Ishikawa (cell line): ENCODE data around the gene OTUB1.

ENCODE experiments used
- CEBPB ChIP-seq: IDR thresholded peaks from 2 replicates; pipeline ENCODE4 v1.6.1; 2012
- CREB1 ChIP-seq: IDR thresholded peaks from 2 replicates; pipeline ENCODE4 v1.6.1; 2012; ENCODE audit warnings: low read depth
- EGR1 ChIP-seq: IDR thresholded peaks from 2 replicates; pipeline ENCODE4 v1.6.1; 2012
- EP300 ChIP-seq: IDR thresholded peaks from 2 replicates; pipeline ENCODE4 v1.6.1; 2012; ENCODE audit warnings: borderline replicate concordance
- FOXM1 ChIP-seq: IDR thresholded peaks from 2 replicates; pipeline ENCODE4 v1.6.1; 2012; ENCODE audit warnings: low read depth, borderline replicate concordance
- MAX ChIP-seq: IDR thresholded peaks from 2 replicates; pipeline ENCODE4 v1.6.1; 2012
- NFIC ChIP-seq: IDR thresholded peaks from 2 replicates; pipeline ENCODE4 v1.6.1; 2012
- RAD21 ChIP-seq: IDR thresholded peaks from 2 replicates; pipeline ENCODE4 v1.6.1; 2012; ENCODE audit warnings: low read depth
- REST ChIP-seq: IDR thresholded peaks from 2 replicates; pipeline ENCODE4 v1.6.1; 2012; ENCODE audit warnings: low read depth, mild to moderate bottlenecking
- TAF1 ChIP-seq: IDR thresholded peaks from 2 replicates; pipeline ENCODE4 v1.6.1; 2012; ENCODE audit warnings: low read depth, mild to moderate bottlenecking
- TCF12 ChIP-seq: IDR thresholded peaks from 2 replicates; pipeline ENCODE4 v1.6.1; 2012; ENCODE audit warnings: low read depth
- TEAD4 ChIP-seq: IDR thresholded peaks from 2 replicates; pipeline ENCODE4 v1.6.1; 2012
- USF1 ChIP-seq: IDR thresholded peaks from 2 replicates; pipeline ENCODE4 v1.6.1; 2012
- YY1 ChIP-seq: IDR thresholded peaks from 2 replicates; pipeline ENCODE4 v1.6.1; 2012; ENCODE audit warnings: low read depth
- ZBTB7A ChIP-seq: IDR thresholded peaks from 2 replicates; pipeline ENCODE4 v1.6.1; 2012; ENCODE audit warnings: low read depth

OTUB1 gene

GRCh38 chr11:63997801-63998337, 11.6 kb downstream of the OTUB1 start:
- TF ChIP-seq CEBPB, result no peak
- TF ChIP-seq RAD21, result no peak
- no peak for TF ChIP-seq REST
- TF ChIP-seq MAX, result no peak
- no peak for TF ChIP-seq NFIC
- TF ChIP-seq YY1, result no peak
- no peak for TF ChIP-seq TCF12
- TF ChIP-seq FOXM1, result no peak
- TF ChIP-seq ZBTB7A, result no peak
- no peak for TF ChIP-seq CREB1
- TF ChIP-seq EGR1, result no peak
- no peak for TF ChIP-seq EP300
- TF ChIP-seq TAF1, result no peak
- no peak for TF ChIP-seq USF1
- no peak for TF ChIP-seq TEAD4

DNA sequence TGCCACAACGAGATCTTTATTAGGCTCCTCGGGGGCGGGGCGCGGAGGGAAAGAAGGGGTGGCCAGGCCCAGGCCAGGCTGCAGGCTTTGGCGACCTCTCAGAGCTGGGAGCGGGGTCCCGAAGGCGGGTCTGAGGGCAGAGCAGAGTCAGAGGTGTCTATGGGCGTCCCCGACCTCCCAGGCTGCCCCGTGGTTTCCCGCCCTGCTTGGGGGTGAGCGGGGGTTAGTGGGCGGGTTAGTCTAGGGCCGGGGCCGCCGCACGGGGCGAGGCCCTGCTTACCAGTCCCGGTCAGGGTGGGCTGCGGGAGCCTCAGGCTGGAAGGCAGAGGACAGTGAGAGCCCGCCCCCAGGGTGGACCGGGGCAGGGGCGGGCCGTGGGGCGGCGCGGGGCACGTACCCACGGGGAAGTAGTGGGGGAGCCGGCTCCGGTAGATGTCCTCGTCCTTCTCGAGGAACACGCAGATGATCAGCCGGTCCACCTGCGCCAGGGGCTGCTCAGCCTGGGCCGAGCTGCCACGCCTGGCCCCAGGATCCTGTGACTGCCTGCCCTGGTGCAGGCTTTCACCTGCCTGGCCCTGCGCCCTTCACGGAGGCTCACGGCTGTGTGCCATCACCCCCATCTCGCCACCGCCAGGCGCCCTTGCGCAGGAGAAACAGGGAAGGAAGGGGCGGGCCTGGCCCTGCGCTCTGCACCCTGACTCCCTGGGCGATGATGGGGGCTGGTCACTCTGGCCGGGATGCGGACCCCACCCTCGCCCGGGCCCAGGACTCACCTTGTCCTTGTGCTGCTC, 12.5 kb downstream of the OTUB1 start:
- TF ChIP-seq MAX (no peak), RAD21 (no peak), CREB1 (no peak), USF1 (no peak), EGR1 (no peak), CEBPB (no peak), YY1 (no peak), TAF1 (no peak), TCF12 (no peak), FOXM1 (no peak), TEAD4 (no peak), EP300 (no peak), ZBTB7A (no peak), REST (no peak), NFIC (no peak)

DNA sequence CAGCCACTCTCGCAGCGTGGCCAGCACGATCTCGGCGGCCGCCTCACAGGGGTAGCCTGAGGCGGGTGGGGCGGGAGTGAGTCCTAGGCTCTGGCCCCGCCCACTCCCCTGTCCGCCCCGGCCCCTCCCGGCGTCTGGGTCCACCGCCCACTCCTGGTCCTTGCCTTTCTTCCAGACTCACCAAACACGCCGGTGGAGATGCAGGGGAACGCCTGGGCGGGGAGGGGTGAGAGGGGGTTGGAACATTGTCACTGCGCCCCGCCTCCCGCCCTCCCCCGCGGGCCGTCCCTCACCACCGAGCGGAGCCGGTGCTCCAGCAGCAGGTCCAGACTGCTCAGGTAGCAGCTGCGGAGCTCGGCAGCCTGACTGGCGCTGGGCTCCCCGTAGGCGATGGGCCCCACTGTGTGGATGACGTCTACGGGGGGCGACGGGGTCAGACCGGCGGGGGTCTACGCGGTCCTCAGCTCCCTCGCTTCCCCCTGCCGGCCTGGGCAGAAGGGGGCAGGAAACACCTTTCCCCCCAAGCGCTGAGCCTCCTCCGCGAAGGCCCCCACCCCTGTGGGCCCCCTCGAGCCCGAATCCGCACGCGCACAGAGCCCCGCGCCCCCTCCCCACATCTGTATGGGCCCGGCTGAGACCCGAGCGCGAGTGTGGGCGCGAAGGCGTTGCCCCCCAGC, 13.2 kb downstream of the OTUB1 start:
- TF ChIP-seq MAX (no peak), EP300 (no peak), TEAD4 (no peak), ZBTB7A (no peak), TCF12 (no peak), CEBPB (no peak), NFIC (no peak), RAD21 (no peak), YY1 (no peak), FOXM1 (no peak), TAF1 (no peak), USF1 (no peak), EGR1 (no peak), CREB1 (no peak), REST (no peak)
